ENCODE measurements around the gene LRRFIP2. TPM values are rescaled to one million over a fixed set of nuclear protein-coding genes. Genes with fewer than 3 reads are reported as not detected.

LRRFIP2 gene
- total and polyA plus RNA-seq, 2 donors (not counting 1 experiment from before 2014, with no cell fraction given) = 8.6 to 49.2 TPM

DNA sequence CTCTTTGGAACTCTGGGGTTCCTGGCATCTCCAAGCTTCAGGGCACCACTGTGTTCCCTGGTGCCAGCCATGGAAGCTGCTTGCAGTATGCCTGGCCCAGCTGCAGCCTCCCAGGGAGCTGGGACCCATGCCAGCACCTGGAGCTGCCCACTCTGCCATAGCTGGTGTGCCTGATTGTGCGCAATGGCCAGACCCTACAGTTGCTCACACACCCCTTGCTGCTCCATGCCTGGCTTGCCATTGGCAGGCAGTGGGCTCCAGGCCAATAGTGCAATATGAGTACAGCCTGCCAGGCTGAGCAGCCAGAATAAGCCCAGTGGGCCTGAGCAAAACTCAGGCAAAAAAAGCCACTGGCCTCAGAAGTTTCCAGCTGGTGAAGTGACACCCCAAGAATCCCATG, 43.8 kb upstream of the LRRFIP2 start:
- Histone ChIP-seq H3K4me1 (ENCODE audit: control insufficient read depth in 2 of 2, insufficient read depth in 2 of 2, low read length in 2 of 2) (no peaks in the 10 kb centered on the region), H3K27ac (ENCODE audit: low read length in 2 of 2) (no peak overlapping the region), H3K4me2 (replicated peaks; ENCODE audit: low read depth, low read length, poor library complexity, severe bottlenecking) (no peak overlapping the region), H3K9ac (ENCODE audit: low read length) (no peak overlapping the region), H3K36me3 (replicated peaks in 1 of 2; ENCODE audit: control extremely low read depth in 1 of 2, control insufficient read depth in 1 of 2, extremely low read depth in 1 of 2, insufficient read depth in 2 of 2, low read length in 1 of 2) (no peaks in the 10 kb centered on the region), H3K27me3 (replicated peaks in 1 of 4; ENCODE audit: control extremely low read depth in 1 of 4, control insufficient read depth in 3 of 4, insufficient read depth in 4 of 4, low read length in 3 of 4) (no peaks in the 10 kb centered on the region), H3K9me3 (ENCODE audit: control extremely low read depth in 1 of 3, control insufficient read depth in 2 of 3, insufficient read depth in 1 of 3, low read length in 2 of 3) (peaks cover 0 to 6% (median 0%) of the 10 kb centered on the region in 3 donors), H3K4me3 (ENCODE audit: control extremely low read depth in 1 of 5, extremely low read depth in 1 of 5, insufficient read depth in 1 of 5, low read depth in 2 of 5, low read length in 4 of 5) (no peak overlapping the region), H2AFZ (ENCODE audit: insufficient read depth, low read depth, low read length, poor library complexity, severe bottlenecking) (no peak overlapping the region), H3K79me2 (ENCODE audit: control insufficient read depth, insufficient read depth, low read length) (no peaks in the 10 kb centered on the region), H4K20me1 (ENCODE audit: control insufficient read depth, insufficient read depth, low read length, poor library complexity, severe bottlenecking) (no peaks in the 10 kb centered on the region)
- Mint-ChIP-seq H3K27ac (no peak overlapping the region), H3K4me1 (no peaks in the 10 kb centered on the region), H3K27me3 (peaks cover 3% of the 10 kb centered on the region), H3K4me3 (no peak overlapping the region), H3K9me3 (ENCODE audit: insufficient read depth) (no peaks in the 10 kb centered on the region)
- WGBS (ENCODE audit: insufficient coverage) = 100% methylated on average over 1 of the region's 1 CpG
- no peak for DNase-seq
- intact Hi-C loops (cut with micrococcal nuclease) = no loop called here
- no peak for TF ChIP-seq EZH2 (IDR thresholded peaks at IDR 0.05; ENCODE audit: borderline replicate concordance, insufficient read depth, low read depth, low read length, poor library complexity, severe bottlenecking)
- TF ChIP-seq, protein P1, sequence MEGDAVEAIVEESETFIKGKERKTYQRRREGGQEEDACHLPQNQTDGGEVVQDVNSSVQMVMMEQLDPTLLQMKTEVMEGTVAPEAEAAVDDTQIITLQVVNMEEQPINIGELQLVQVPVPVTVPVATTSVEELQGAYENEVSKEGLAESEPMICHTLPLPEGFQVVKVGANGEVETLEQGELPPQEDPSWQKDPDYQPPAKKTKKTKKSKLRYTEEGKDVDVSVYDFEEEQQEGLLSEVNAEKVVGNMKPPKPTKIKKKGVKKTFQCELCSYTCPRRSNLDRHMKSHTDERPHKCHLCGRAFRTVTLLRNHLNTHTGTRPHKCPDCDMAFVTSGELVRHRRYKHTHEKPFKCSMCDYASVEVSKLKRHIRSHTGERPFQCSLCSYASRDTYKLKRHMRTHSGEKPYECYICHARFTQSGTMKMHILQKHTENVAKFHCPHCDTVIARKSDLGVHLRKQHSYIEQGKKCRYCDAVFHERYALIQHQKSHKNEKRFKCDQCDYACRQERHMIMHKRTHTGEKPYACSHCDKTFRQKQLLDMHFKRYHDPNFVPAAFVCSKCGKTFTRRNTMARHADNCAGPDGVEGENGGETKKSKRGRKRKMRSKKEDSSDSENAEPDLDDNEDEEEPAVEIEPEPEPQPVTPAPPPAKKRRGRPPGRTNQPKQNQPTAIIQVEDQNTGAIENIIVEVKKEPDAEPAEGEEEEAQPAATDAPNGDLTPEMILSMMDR (IDR thresholded peaks at IDR 0.05) = no peak
- POLR2A ChIA-PET = no interaction called here
- ATAC-seq (ENCODE audit: low read depth) = no peak
- CTCF ChIA-PET = interaction anchor here (1.4 to 1.8 kb wide), 3 partner anchors 14 to 489 kb away, joined by 3 to 5 read pairs (median 4); no protein-coding TSS in a partner anchor

DNA sequence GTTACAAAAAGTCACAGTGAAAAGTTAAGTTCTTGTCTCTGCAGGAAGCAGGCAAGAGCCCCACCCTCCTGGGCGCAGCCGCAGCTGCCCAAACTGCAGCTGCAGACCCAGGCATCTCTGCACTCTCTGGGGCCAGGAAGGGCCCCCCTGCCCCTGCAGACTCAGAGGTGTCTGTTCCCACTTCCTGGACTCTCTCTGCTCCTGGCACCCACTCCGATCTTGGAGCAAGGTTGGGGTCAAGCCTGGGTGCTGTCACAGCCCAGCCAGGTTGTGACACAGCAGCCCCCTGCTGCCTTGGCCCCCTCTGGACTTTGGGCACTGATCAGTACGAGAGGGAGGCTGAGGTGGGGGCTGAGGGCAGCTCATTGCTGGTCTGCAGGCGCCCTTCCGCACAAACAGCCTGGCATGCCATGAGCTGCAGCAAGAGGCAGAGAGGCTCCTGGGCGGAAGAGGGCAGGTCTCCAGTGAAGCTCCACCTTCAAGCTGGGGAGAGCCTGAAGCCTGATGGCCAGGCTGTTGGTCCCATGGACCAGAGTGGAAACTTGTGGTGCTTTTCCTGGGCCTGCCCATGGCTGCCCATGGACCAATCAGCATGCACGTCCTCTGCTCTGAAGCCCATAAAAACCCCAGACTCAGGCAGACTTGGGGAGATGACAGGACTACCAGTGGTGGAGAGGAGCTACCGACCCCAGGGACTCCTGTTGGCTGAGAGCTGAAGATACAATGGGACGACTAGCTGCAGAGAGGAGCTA, 42.9 kb upstream of the LRRFIP2 start:
- TF ChIP-seq EZH2 (IDR thresholded peaks at IDR 0.05; ENCODE audit: borderline replicate concordance, insufficient read depth, low read depth, low read length, poor library complexity, severe bottlenecking) = no peak
- TF ChIP-seq, protein P1 (IDR thresholded peaks at IDR 0.05) = no peak

More for the DNA sequence above, 42.9 kb upstream of the LRRFIP2 start:
- no peak overlapping the region for H3K9ac ChIP-seq (ENCODE audit: low read length)
- H3K36me3 ChIP-seq (replicated peaks in 1 of 2; ENCODE audit: control extremely low read depth in 1 of 2, control insufficient read depth in 1 of 2, extremely low read depth in 1 of 2, insufficient read depth in 2 of 2, low read length in 1 of 2) = no peaks in the 10 kb centered on the region
- H3K27me3 Mint-ChIP-seq = no peaks in the 10 kb centered on the region
- H3K9me3 Mint-ChIP-seq (ENCODE audit: insufficient read depth) = no peaks in the 10 kb centered on the region
- ChIA-PET POLR2A (no interaction called here), CTCF (interaction anchor here (1.4 to 1.7 kb wide), 2 partner anchors 13 to 488 kb away, joined by 3 to 4 read pairs; no protein-coding TSS in a partner anchor)
- no peak overlapping the region for H3K27ac ChIP-seq (ENCODE audit: low read length in 2 of 2)
- no peak overlapping the region for H3K4me2 ChIP-seq (replicated peaks; ENCODE audit: low read depth, low read length, poor library complexity, severe bottlenecking)
- ATAC-seq (ENCODE audit: low read depth) (no peak), DNase-seq (no peak)
- peaks cover 0 to 6% (median 0%) of the 10 kb centered on the region in 3 donors for H3K9me3 ChIP-seq (ENCODE audit: control extremely low read depth in 1 of 3, control insufficient read depth in 2 of 3, insufficient read depth in 1 of 3, low read length in 2 of 3)
- H3K27ac Mint-ChIP-seq = no peak overlapping the region
- no peaks in the 10 kb centered on the region for H4K20me1 ChIP-seq (ENCODE audit: control insufficient read depth, insufficient read depth, low read length, poor library complexity, severe bottlenecking)
- no peaks in the 10 kb centered on the region for H3K4me1 ChIP-seq (ENCODE audit: control insufficient read depth in 2 of 2, insufficient read depth in 2 of 2, low read length in 2 of 2)
- no peak overlapping the region for H2AFZ ChIP-seq (ENCODE audit: insufficient read depth, low read depth, low read length, poor library complexity, severe bottlenecking)
- H3K4me1 Mint-ChIP-seq = no peaks in the 10 kb centered on the region
- no peak overlapping the region for H3K4me3 ChIP-seq (ENCODE audit: control extremely low read depth in 1 of 5, extremely low read depth in 1 of 5, insufficient read depth in 1 of 5, low read depth in 2 of 5, low read length in 4 of 5)
- intact Hi-C loops (cut with micrococcal nuclease) = no loop called here
- H3K27me3 ChIP-seq (replicated peaks in 1 of 4; ENCODE audit: control extremely low read depth in 1 of 4, control insufficient read depth in 3 of 4, insufficient read depth in 4 of 4, low read length in 3 of 4) = no peaks in the 10 kb centered on the region
- H3K4me3 Mint-ChIP-seq = no peak overlapping the region
- no peaks in the 10 kb centered on the region for H3K79me2 ChIP-seq (ENCODE audit: control insufficient read depth, insufficient read depth, low read length)
- 84% methylated on average over 10 of the region's 10 CpGs for WGBS (ENCODE audit: insufficient coverage)

Data from B cell (primary cell).